Activated CD8-positive, alpha-beta T cell treated with anti-CD3 and anti-CD28 coated beads for 36 hours (primary cell): ENCODE results near the gene ID3. TPM values are rescaled to one million over a fixed set of nuclear protein-coding genes. Genes with fewer than 3 reads are reported as not detected.
A peak's percentile ranks its signal among the peaks of the same experiment; 100 is the strongest.

ENCODE experiments used
- ATAC-seq: fragments of 200-7000 bp; cut with Tn5 transposase; one replicate; pipeline ENCODE4 v1.10.0; 2021; ENCODE audit warnings: mild to moderate bottlenecking, moderate library complexity
- CTCF ChIA-PET: fragments of 350-600 bp; sonication (Branson Sonifier 250); formaldehyde crosslinking; loops from one replicate; lab custom pipeline; 2021; ENCODE audit warnings: antibody characterized with exemption; lab: Charles Lee
- POLR2A ChIA-PET: fragments of 350-600 bp; sonication (Branson Sonifier 250); formaldehyde crosslinking; loops from one replicate; lab custom pipeline; 2021; ENCODE audit warnings: antibody characterized with exemption; lab: Charles Lee
- DNase-seq: peaks from one replicate; pipeline ENCODE4 v3.0.0-alpha.2; 2020
- H3K27ac Mint-ChIP-seq: one replicate; pipeline ENCODE4 v1.8.0; 2021; ENCODE audit warnings: mild to moderate bottlenecking, mixed read lengths
- H3K27me3 Mint-ChIP-seq: one replicate; pipeline ENCODE4 v1.8.0; 2021; ENCODE audit warnings: mixed read lengths
- H3K36me3 Mint-ChIP-seq: one replicate; pipeline ENCODE4 v1.8.0; 2021; ENCODE audit warnings: low read depth, mixed read lengths
- H3K4me1 Mint-ChIP-seq: one replicate; pipeline ENCODE4 v1.8.0; 2021; ENCODE audit warnings: low read depth, mixed read lengths
- H3K4me3 Mint-ChIP-seq: one replicate; pipeline ENCODE4 v1.8.0; 2021; ENCODE audit warnings: mild to moderate bottlenecking, moderate library complexity, mixed read lengths
- H3K9me3 Mint-ChIP-seq: one replicate; pipeline ENCODE4 v1.8.0; 2021; ENCODE audit warnings: mixed read lengths
- intact Hi-C: fragments of 100-400 bp; cut with micrococcal nuclease; formaldehyde crosslinking; loops from one replicate; pipeline ENCODE4 v1.10.0; 2022
- total RNA-seq, 2 experiments: library from RNA; stranded (reverse); gene quantifications; one replicate each; pipeline ENCODE4 v1.2.3, GENCODE V29; 2021
- TF ChIP-seq, protein P1 (sequence below): fragments of 200-600 bp; IDR thresholded peaks from one replicate; pipeline ENCODE4 v1.8.0; 2022; ENCODE audit warnings: antibody characterized with exemption, mild to moderate bottlenecking

ID3 gene
- total RNA-seq, 2 experiments from 2014 or later, result 70.4 to 74.3 TPM

DNA sequence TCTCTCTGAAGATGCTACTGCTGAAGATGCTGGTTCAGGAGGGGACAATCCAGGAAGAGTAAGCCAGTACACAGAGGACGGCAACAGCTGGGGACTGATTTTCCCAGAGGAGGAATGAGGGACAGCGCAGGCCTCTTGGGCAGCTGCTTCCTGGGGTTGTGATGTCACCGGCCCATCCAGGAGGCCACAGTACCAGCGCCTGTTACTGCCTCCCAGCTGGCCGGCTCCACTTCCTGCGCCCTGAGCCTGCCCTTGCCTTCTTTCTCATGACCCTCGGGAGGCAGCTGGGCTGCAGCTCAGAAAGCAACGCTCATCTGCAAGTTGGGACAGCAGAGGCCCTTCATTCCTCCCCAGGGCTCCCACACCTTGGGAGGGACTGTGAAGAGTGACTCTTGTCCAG is 21.9 kb upstream of the ID3 start:
- DNase-seq, result no peak
- no peak for ATAC-seq
- H3K4me3 Mint-ChIP-seq, result no peak overlapping the region
- ChIA-PET CTCF (interaction anchor here (0.8 to 2.0 kb wide), 6 partner anchors 11 to 56 kb away, joined by 3 to 14 read pairs (median 8); no protein-coding TSS in a partner anchor), POLR2A (interaction anchor here (1.0 to 2.9 kb wide), 5 partner anchors 11 to 57 kb away, joined by 3 to 11 read pairs (median 4); no protein-coding TSS in a partner anchor)
- peak overlapping the region; percentile 38 for H3K27ac Mint-ChIP-seq
- TF ChIP-seq, protein P1, sequence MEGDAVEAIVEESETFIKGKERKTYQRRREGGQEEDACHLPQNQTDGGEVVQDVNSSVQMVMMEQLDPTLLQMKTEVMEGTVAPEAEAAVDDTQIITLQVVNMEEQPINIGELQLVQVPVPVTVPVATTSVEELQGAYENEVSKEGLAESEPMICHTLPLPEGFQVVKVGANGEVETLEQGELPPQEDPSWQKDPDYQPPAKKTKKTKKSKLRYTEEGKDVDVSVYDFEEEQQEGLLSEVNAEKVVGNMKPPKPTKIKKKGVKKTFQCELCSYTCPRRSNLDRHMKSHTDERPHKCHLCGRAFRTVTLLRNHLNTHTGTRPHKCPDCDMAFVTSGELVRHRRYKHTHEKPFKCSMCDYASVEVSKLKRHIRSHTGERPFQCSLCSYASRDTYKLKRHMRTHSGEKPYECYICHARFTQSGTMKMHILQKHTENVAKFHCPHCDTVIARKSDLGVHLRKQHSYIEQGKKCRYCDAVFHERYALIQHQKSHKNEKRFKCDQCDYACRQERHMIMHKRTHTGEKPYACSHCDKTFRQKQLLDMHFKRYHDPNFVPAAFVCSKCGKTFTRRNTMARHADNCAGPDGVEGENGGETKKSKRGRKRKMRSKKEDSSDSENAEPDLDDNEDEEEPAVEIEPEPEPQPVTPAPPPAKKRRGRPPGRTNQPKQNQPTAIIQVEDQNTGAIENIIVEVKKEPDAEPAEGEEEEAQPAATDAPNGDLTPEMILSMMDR, result no peak
- H3K9me3 Mint-ChIP-seq, result no peaks in the 10 kb centered on the region
- H3K27me3 Mint-ChIP-seq, result no peaks in the 10 kb centered on the region
- H3K36me3 Mint-ChIP-seq, result no peaks in the 10 kb centered on the region
- intact Hi-C loops, result no loop called here
- peaks cover 38% of the 10 kb centered on the region for H3K4me1 Mint-ChIP-seq

DNA sequence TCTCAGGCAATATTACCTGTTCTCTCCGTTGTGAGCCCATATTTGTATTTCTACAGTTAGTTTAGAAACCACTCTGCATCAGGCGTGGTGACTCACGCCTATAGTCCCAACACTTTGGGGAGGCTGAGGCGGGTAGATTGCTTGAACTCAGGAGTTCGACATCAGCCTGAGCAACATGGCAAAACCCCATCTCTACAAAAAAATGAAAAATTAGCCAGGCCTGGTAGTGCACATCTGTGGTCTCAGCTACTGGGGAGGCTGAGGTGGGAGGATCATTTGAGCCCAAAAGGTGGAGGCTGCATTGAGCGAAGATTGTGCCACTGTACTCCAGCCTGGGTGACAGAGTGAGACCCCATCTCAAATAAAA is 19.7 kb upstream of the ID3 start:
- no peak overlapping the region for H3K4me3 Mint-ChIP-seq
- ChIA-PET CTCF (interaction anchor here (16.5 kb wide), 1 partner anchor 57 kb away, joined by 168 read pairs; no protein-coding TSS in a partner anchor), POLR2A (no interaction called here)
- ATAC-seq, result peak; percentile 17
- H3K36me3 Mint-ChIP-seq, result no peaks in the 10 kb centered on the region
- intact Hi-C loops, result loop anchor here (5.0 kb wide), 1 partner anchor 43 kb away; no protein-coding TSS in a partner anchor
- TF ChIP-seq, protein P1, result no peak
- H3K4me1 Mint-ChIP-seq, result peaks cover 57% of the 10 kb centered on the region
- peaks cover 2% of the 10 kb centered on the region for H3K9me3 Mint-ChIP-seq
- H3K27me3 Mint-ChIP-seq, result no peaks in the 10 kb centered on the region
- peak overlapping the region; percentile 79 for H3K27ac Mint-ChIP-seq
- peak; percentile 61 for DNase-seq

DNA sequence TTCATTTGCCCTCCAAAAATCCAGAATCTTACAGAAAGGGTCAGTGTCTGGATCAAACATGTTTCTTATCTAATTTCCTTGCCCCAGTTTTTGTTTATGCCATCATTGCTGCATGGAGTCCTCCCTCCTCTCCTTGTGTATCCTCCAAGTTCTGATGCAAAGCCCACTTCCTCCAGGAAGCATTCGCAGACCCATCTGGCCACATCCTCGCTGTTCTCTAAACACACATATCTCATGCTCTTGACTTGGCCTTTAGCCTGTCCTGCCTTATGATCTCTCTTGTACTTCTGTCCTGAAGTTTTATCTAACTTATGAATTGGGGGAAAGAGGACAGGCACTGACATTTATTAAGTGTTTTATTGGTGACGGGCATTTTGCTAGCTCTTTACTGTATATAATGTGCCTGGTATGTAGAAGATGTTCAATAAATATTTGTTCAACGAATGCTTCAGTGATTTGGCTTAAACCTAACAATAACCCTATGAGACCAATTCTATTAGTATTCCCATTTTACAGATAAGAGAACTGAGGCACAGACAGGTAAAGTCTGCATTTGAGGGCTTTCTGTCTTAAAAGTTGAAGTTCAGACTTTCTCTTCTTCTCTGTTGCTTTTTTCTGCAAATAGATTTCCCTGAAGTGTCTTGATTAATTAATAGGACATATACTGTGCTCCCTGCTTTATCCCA is 19.2 kb upstream of the ID3 start:
- H3K27me3 Mint-ChIP-seq, result no peaks in the 10 kb centered on the region
- H3K27ac Mint-ChIP-seq, result peak overlapping the region; percentile 79
- intact Hi-C loops, result loop anchor here (5.0 kb wide), 1 partner anchor 44 kb away; no protein-coding TSS in a partner anchor
- ChIA-PET CTCF (interaction anchor here (1.3 to 16.5 kb wide), 3 partner anchors 12 to 57 kb away, joined by 3 to 168 read pairs (median 51); partner anchors contain the start of gene ID3), POLR2A (interaction anchor here (0.8 to 3.6 kb wide), 7 partner anchors 9 to 113 kb away, joined by 3 to 24 read pairs (median 4); partner anchors contain the start of gene RPL11)
- no peaks in the 10 kb centered on the region for H3K36me3 Mint-ChIP-seq
- no peak for DNase-seq
- H3K9me3 Mint-ChIP-seq, result peaks cover 2% of the 10 kb centered on the region
- peaks cover 59% of the 10 kb centered on the region for H3K4me1 Mint-ChIP-seq
- TF ChIP-seq, protein P1, result no peak
- ATAC-seq, result no peak
- peak overlapping the region; percentile 10 for H3K4me3 Mint-ChIP-seq

DNA sequence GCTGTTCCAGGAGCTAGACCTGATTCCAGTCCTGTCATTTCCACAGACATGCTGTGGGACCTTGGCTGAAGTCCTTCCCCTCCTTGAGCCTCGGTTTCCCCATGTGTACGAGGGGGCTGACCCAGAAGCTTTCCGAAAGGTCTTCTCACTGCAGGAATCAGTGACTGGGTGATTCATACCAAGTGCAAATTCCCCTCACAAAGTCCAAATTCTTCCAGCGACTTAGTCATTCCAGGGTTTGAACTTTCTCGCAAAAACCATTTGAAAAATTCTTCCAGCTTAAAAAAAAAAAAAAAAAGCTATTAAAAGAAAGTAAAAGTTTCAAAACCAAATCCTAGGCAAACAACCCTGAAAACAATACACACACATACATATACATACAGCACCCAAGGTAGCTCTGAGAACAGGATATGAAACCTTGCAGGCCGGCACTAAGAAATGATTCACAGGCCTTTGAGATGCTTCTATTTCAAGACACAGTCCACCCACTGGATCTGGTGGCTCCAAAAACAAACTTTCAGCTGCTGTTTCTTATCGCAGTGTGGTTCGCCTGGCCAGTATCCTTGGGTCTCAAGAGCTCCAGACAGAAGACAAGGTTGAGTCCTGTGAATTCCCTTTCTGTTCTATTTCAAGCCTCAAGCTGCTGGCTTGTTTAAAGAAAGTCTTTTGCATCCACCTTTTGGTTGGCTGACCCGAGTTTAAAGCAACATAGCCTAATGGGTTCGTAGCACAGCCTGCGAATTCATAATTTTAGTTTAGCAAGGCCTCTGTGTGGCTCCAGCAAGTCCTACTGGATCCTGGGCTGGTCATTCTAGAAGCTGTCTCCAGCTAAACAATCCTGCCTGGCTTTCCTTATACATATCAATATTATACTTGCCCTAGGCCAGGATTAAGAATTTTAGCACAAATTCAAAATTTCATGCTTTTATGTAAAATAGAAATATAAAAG is 18.0 kb upstream of the ID3 start:
- intact Hi-C loops, result loop anchor here (2.0 to 5.0 kb wide), 2 partner anchors 13 to 45 kb away; no protein-coding TSS in a partner anchor
- Mint-ChIP-seq H3K36me3 (no peaks in the 10 kb centered on the region), H3K27me3 (no peaks in the 10 kb centered on the region), H3K9me3 (peaks cover 2% of the 10 kb centered on the region), H3K4me3 (peak overlapping the region; percentile 40), H3K4me1 (peaks cover 59% of the 10 kb centered on the region), H3K27ac (peak overlapping the region; percentile 85)
- ChIA-PET CTCF (interaction anchor here (0.7 to 16.5 kb wide), 18 partner anchors 9 to 88 kb away, joined by 3 to 168 read pairs (median 4); partner anchors contain the start of gene ID3), POLR2A (interaction anchor here (0.6 to 3.6 kb wide), 17 partner anchors 9 to 114 kb away, joined by 3 to 26 read pairs (median 4); partner anchors contain the start of genes ID3 and RPL11)
- ATAC-seq (peak; percentile 93), DNase-seq (peak; percentile 81)
- TF ChIP-seq, protein P1, result no peak
